Islet of Langerhans (tissue), 1 donor: ENCODE data around the gene B4GALT7.

Experiments used
- FAIRE-seq: peaks from one replicate; lab custom pipeline; 2011; peaks lifted over from hg19 to GRCh38; lab: Jason Lieb, UNC

B4GALT7 gene

GRCh38 chr5:177594071-177594470 lies 5.9 kb upstream of the B4GALT7 start:
- no peak for FAIRE-seq

GRCh38 chr5:177595026-177595585 lies 4.8 kb upstream of the B4GALT7 start:
- FAIRE-seq, result no peak

GRCh38 chr5:177595991-177596774 lies 3.7 kb upstream of the B4GALT7 start:
- FAIRE-seq, result no peak

GRCh38 chr5:177596775-177597238 lies 3.1 kb upstream of the B4GALT7 start:
- no peak for FAIRE-seq

GRCh38 chr5:177598477-177598876 lies 1.5 kb upstream of the B4GALT7 start:
- FAIRE-seq, result no peak

- FAIRE-seq, result no peak
Observed at GRCh38 chr5:177600508-177601018, 631 bp downstream of the B4GALT7 start.

- FAIRE-seq, result no peak
Observed at GRCh38 chr5:177601126-177601525, 1.2 kb downstream of the B4GALT7 start.

GRCh38 chr5:177601577-177602457 lies 1.9 kb downstream of the B4GALT7 start:
- no peak for FAIRE-seq

GRCh38 chr5:177602458-177602830 lies 2.5 kb downstream of the B4GALT7 start:
- FAIRE-seq, result no peak

GRCh38 chr5:177603631-177604030 lies 3.7 kb downstream of the B4GALT7 start:
- FAIRE-seq, result no peak

GRCh38 chr5:177604116-177604521 lies 4.2 kb downstream of the B4GALT7 start:
- no peak for FAIRE-seq

GRCh38 chr5:177604656-177605055 lies 4.7 kb downstream of the B4GALT7 start:
- FAIRE-seq, result no peak

- FAIRE-seq, result no peak
Observed at GRCh38 chr5:177605078-177605477, 5.1 kb downstream of the B4GALT7 start.

- no peak for FAIRE-seq
Observed at GRCh38 chr5:177605667-177606066, 5.7 kb downstream of the B4GALT7 start.

GRCh38 chr5:177606071-177607051 lies 6.4 kb downstream of the B4GALT7 start:
- no peak for FAIRE-seq

GRCh38 chr5:177607115-177607451 lies 7.2 kb downstream of the B4GALT7 start:
- FAIRE-seq, result no peak

GRCh38 chr5:177607452-177608192 lies 7.7 kb downstream of the B4GALT7 start:
- no peak for FAIRE-seq

GRCh38 chr5:177608243-177609075 lies 8.5 kb downstream of the B4GALT7 start:
- no peak for FAIRE-seq

- no peak for FAIRE-seq
Observed at GRCh38 chr5:177609076-177610059, 9.4 kb downstream of the B4GALT7 start.
